ENCODE measurements around the gene LIMA1. TPM values are rescaled to one million over a fixed set of nuclear protein-coding genes. Genes with fewer than 3 reads are reported as not detected.
A peak's percentile ranks its signal among the peaks of the same experiment; 100 is the strongest.
"Not testable (repeated sequence)": the region's sequence is repeated elsewhere in the genome, so short reads cannot be mapped to it uniquely, and the experiment has no call there.

The LIMA1 gene
- total RNA-seq, 2 experiments from 2014 or later: 16.9 to 22.4 TPM

DNA sequence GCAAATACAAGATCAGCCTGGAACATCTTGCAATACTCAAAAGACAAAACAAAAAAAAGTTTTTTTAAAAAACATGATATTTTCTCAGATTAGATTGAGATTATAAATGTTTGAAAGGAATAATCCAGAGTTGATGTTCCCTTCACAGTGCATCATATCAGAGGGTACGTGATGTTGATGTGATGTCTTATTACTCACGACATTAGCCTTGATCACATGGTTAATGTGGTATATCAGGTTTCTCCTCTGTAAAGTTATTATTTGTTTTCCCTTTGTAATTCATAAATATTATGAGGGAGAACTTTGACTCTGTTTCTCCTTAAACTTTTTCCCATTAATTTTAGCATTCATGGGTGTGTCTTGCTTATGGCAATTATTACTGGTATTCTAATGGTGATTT lies 26.6 kb downstream of the LIMA1 start:
- no peak overlapping the region for H3K4me3 Mint-ChIP-seq
- peaks cover 18% of the 10 kb centered on the region for H3K4me1 Mint-ChIP-seq
- DNase-seq: no peak
- POLR2A ChIA-PET: no interaction called here
- H3K27me3 Mint-ChIP-seq: no peaks in the 10 kb centered on the region
- CTCF ChIA-PET: interaction anchor here (0.5 kb wide), 1 partner anchor 52 kb away, joined by 4 read pairs; no protein-coding TSS in a partner anchor
- H3K9me3 Mint-ChIP-seq: no peaks in the 10 kb centered on the region
- H3K27ac Mint-ChIP-seq: no peak overlapping the region
- no peaks in the 10 kb centered on the region for H3K36me3 Mint-ChIP-seq (ENCODE audit: low read depth)

- H3K27ac Mint-ChIP-seq: no peak overlapping the region
- POLR2A ChIA-PET: no interaction called here
- H3K27me3 Mint-ChIP-seq: no peaks in the 10 kb centered on the region
- H3K4me3 Mint-ChIP-seq: no peak overlapping the region
- no peaks in the 10 kb centered on the region for H3K9me3 Mint-ChIP-seq
- H3K36me3 Mint-ChIP-seq (ENCODE audit: low read depth): peaks cover 2% of the 10 kb centered on the region
- no peak for DNase-seq
- H3K4me1 Mint-ChIP-seq: peaks cover 35% of the 10 kb centered on the region
- CTCF ChIA-PET: interaction anchor here (0.7 to 1.7 kb wide), 3 partner anchors 10 to 20 kb away, joined by 3 to 4 read pairs (median 3); no protein-coding TSS in a partner anchor
Measured at GRCh38 chr12:50252977-50253602, 30.2 kb downstream of the LIMA1 start.

GRCh38 chr12:50251619-50252252 lies 31.6 kb downstream of the LIMA1 start:
- peaks cover 4% of the 10 kb centered on the region for H3K36me3 Mint-ChIP-seq (ENCODE audit: low read depth)
- H3K27ac Mint-ChIP-seq: no peak overlapping the region
- H3K27me3 Mint-ChIP-seq: no peaks in the 10 kb centered on the region
- peaks cover 39% of the 10 kb centered on the region for H3K4me1 Mint-ChIP-seq
- H3K4me3 Mint-ChIP-seq: no peak overlapping the region
- no peaks in the 10 kb centered on the region for H3K9me3 Mint-ChIP-seq
- ChIA-PET CTCF (interaction anchor here (0.7 to 1.7 kb wide), 2 partner anchors 8 to 24 kb away, joined by 4 to 5 read pairs; no protein-coding TSS in a partner anchor), POLR2A (no interaction called here)
- DNase-seq: no peak

- no peak for DNase-seq
- CTCF ChIA-PET: interaction anchor here (1.7 kb wide), 1 partner anchor 26 kb away, joined by 4 read pairs; no protein-coding TSS in a partner anchor
- POLR2A ChIA-PET: no interaction called here
- Mint-ChIP-seq H3K27ac (no peak overlapping the region), H3K36me3 (ENCODE audit: low read depth) (peaks cover 4% of the 10 kb centered on the region), H3K4me3 (no peak overlapping the region), H3K27me3 (no peaks in the 10 kb centered on the region), H3K9me3 (no peaks in the 10 kb centered on the region), H3K4me1 (peaks cover 41% of the 10 kb centered on the region)
Measured at GRCh38 chr12:50249464-50250182, 33.7 kb downstream of the LIMA1 start.

DNA sequence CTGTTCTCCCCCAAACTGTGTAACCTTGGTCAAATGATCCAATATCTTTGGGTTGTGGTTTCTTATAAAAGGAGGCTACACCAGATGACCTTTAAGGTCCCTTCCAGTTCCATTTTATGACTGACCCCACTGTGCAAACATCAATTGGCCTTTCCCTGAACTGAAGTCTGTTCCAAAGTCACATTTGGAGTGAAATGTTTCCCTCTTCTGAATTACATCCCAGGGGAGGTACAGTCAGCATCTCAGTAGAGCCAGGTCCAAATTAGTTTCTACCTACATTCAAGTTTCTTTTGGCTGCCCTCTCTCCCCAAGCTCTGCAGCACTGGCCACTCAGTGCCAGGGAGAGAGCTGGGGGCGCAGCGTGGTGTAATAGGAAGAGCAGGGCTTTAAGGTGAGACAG lies 34.4 kb downstream of the LIMA1 start:
- Mint-ChIP-seq H3K27me3 (no peaks in the 10 kb centered on the region), H3K4me3 (no peak overlapping the region), H3K36me3 (ENCODE audit: low read depth) (peaks cover 4% of the 10 kb centered on the region), H3K4me1 (peaks cover 36% of the 10 kb centered on the region), H3K9me3 (no peaks in the 10 kb centered on the region), H3K27ac (no peak overlapping the region)
- CTCF ChIA-PET: interaction anchor here (1.7 kb wide), 1 partner anchor 25 kb away, joined by 4 read pairs; no protein-coding TSS in a partner anchor
- POLR2A ChIA-PET: no interaction called here
- no peak for DNase-seq

GRCh38 chr12:50248411-50248810 lies 34.9 kb downstream of the LIMA1 start:
- POLR2A ChIA-PET: no interaction called here
- Mint-ChIP-seq H3K36me3 (ENCODE audit: low read depth) (peaks cover 4% of the 10 kb centered on the region), H3K4me1 (peaks cover 35% of the 10 kb centered on the region), H3K4me3 (no peak overlapping the region), H3K27ac (no peak overlapping the region), H3K27me3 (no peaks in the 10 kb centered on the region), H3K9me3 (no peaks in the 10 kb centered on the region)
- no peak for DNase-seq
- CTCF ChIA-PET: interaction anchor here (1.7 to 2.3 kb wide), 2 partner anchors 21 to 25 kb away, joined by 4 to 5 read pairs; no protein-coding TSS in a partner anchor

GRCh38 chr12:50247665-50248064 lies 35.7 kb downstream of the LIMA1 start:
- DNase-seq; H3K4me3 Mint-ChIP-seq; H3K9me3 Mint-ChIP-seq; POLR2A ChIA-PET; H3K27ac Mint-ChIP-seq; H3K36me3 Mint-ChIP-seq (ENCODE audit: low read depth); H3K27me3 Mint-ChIP-seq: not testable (repeated sequence)
- H3K4me1 Mint-ChIP-seq: peaks cover 33% of the 10 kb centered on the region
- CTCF ChIA-PET: interaction anchor here (1.8 to 2.3 kb wide), 3 partner anchors 12 to 20 kb away, joined by 4 to 8 read pairs (median 5); no protein-coding TSS in a partner anchor

- H3K4me1 Mint-ChIP-seq: peaks cover 29% of the 10 kb centered on the region
- no peak overlapping the region for H3K4me3 Mint-ChIP-seq
- H3K27ac Mint-ChIP-seq: peak overlapping the region; percentile 62
Measured at GRCh38 chr12:50246873-50247612, 36.3 kb downstream of the LIMA1 start.

GRCh38 chr12:50246197-50246865 lies 37.0 kb downstream of the LIMA1 start:
- ChIA-PET POLR2A (no interaction called here), CTCF (interaction anchor here (0.6 to 2.3 kb wide), 7 partner anchors 8 to 297 kb away, joined by 3 to 8 read pairs (median 3); no protein-coding TSS in a partner anchor)
- peak overlapping the region; percentile 1 for H3K27ac Mint-ChIP-seq
- H3K36me3 Mint-ChIP-seq (ENCODE audit: low read depth): peaks cover 4% of the 10 kb centered on the region
- peaks cover 23% of the 10 kb centered on the region for H3K4me1 Mint-ChIP-seq
- H3K9me3 Mint-ChIP-seq: no peaks in the 10 kb centered on the region
- no peak overlapping the region for H3K4me3 Mint-ChIP-seq
- H3K27me3 Mint-ChIP-seq: no peaks in the 10 kb centered on the region
- no peak for DNase-seq

More at GRCh38 chr12:50246873-50247612, 36.3 kb downstream of the LIMA1 start:
- peak; percentile 10 for DNase-seq
- ChIA-PET POLR2A (no interaction called here), CTCF (interaction anchor here (0.7 to 2.3 kb wide), 6 partner anchors 8 to 28 kb away, joined by 3 to 8 read pairs (median 4); no protein-coding TSS in a partner anchor)
- Mint-ChIP-seq H3K36me3 (ENCODE audit: low read depth) (peaks cover 4% of the 10 kb centered on the region), H3K9me3 (no peaks in the 10 kb centered on the region), H3K27me3 (no peaks in the 10 kb centered on the region)

DNA sequence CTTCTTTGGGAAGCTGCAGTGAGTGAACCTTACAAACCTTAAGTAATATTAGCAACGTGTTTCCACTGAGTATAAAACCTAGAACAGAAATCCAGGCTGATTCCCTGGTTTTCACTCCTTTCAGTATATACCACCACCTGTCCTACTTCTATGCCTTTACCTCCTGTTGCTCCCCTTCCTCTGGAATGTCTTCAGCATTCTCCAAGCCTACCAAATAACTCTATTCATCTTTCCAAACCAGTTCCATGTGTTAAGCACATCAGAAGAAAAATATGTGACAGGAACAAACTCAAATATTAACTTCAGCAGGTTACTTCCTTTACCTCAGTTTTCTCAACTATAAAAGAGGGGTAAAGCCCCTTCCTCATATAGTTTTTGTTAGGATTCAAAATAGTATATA lies 39.8 kb downstream of the LIMA1 start:
- POLR2A ChIA-PET: no interaction called here
- peaks cover 12% of the 10 kb centered on the region for H3K4me1 Mint-ChIP-seq
- CTCF ChIA-PET: interaction anchor here (0.5 to 4.6 kb wide), 5 partner anchors 9 to 146 kb away, joined by 3 to 13 read pairs (median 4); no protein-coding TSS in a partner anchor
- no peak for DNase-seq
- H3K4me3 Mint-ChIP-seq: no peak overlapping the region
- no peaks in the 10 kb centered on the region for H3K9me3 Mint-ChIP-seq
- peaks cover 5% of the 10 kb centered on the region for H3K36me3 Mint-ChIP-seq (ENCODE audit: low read depth)
- no peak overlapping the region for H3K27ac Mint-ChIP-seq
- H3K27me3 Mint-ChIP-seq: no peaks in the 10 kb centered on the region

DNA sequence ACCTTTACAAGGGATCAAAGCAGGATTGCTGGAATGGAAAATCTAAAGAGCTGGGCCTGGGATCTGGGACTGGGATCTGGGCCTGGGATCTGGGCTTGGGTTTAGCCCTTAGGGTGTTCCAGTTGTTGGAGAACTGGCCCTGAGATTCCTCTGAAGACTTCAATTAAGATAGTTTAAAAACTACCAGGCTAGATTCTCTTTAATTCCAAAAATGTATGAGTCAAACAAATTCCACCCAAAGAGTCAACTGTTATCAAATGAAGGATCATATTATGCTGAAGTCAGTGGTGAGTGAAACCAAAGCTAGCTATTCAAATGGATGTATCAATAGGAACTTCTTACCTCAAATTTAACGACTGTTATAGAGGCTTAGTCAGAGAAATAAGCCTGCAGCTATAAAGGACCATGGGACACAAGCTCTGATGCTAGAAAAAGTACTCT lies 40.5 kb downstream of the LIMA1 start:
- Mint-ChIP-seq H3K9me3 (no peaks in the 10 kb centered on the region), H3K4me1 (peaks cover 10% of the 10 kb centered on the region), H3K27ac (no peak overlapping the region), H3K4me3 (no peak overlapping the region), H3K36me3 (ENCODE audit: low read depth) (peaks cover 4% of the 10 kb centered on the region), H3K27me3 (no peaks in the 10 kb centered on the region)
- CTCF ChIA-PET: interaction anchor here (0.6 to 4.6 kb wide), 5 partner anchors 9 to 113 kb away, joined by 3 to 13 read pairs (median 4); no protein-coding TSS in a partner anchor
- POLR2A ChIA-PET: no interaction called here
- DNase-seq: no peak

DNA sequence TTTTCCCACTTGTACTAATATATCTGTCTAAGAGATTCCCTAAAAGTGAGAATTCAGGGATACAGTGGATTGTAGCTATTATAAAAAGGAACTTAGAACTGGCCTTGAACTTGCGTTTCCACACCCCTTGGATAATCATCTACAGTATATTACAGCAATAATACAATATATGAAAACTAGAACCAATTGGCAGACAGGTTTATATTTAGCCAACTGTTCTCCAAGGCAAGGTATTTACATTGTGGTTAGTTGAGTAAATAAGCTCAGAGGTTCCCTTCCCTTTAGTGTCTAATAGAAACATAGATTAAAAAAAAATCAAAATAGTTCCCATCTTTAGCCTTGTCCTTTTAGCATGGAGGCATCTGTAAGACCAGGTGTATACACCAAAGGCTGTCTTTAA lies 42.1 kb downstream of the LIMA1 start:
- H3K36me3 Mint-ChIP-seq (ENCODE audit: low read depth): peaks cover 2% of the 10 kb centered on the region
- no peak overlapping the region for H3K4me3 Mint-ChIP-seq
- peaks cover under 1% of the 10 kb centered on the region for H3K4me1 Mint-ChIP-seq
- CTCF ChIA-PET: interaction anchor here (4.6 kb wide), 1 partner anchor 19 kb away, joined by 13 read pairs; no protein-coding TSS in a partner anchor
- H3K27me3 Mint-ChIP-seq: no peaks in the 10 kb centered on the region
- POLR2A ChIA-PET: no interaction called here
- no peaks in the 10 kb centered on the region for H3K9me3 Mint-ChIP-seq
- DNase-seq: no peak
- no peak overlapping the region for H3K27ac Mint-ChIP-seq

All from activated CD4-positive, alpha-beta T cell treated with anti-CD3 and anti-CD28 coated beads, Interleukin-2, amount 10 ng/mL, durations not matched to agents 7 days and 5 days (primary cell).